Fibroblast of lung (primary cell): ENCODE results near the gene ASNSD1. TPM values are rescaled to one million over a fixed set of nuclear protein-coding genes. Genes with fewer than 3 reads are reported as not detected.
"Not testable (repeated sequence)": the region's sequence is repeated elsewhere in the genome, so short reads cannot be mapped to it uniquely, and the experiment has no call there.

ENCODE experiments used
- DNase-seq, 2 donors: peaks; one replicate each; pipeline versions ENCODE4 v3.0.0 to v3.0.0-alpha.2; 2010; ENCODE audit warnings: low read depth in 2 of 2
- H2AFZ ChIP-seq: 2 replicates; pipeline ENCODE4 v1.5.1; 2012; ENCODE audit warnings: low read length, control low read depth, inconsistent platforms
- H3K27ac ChIP-seq: 2 replicates; pipeline ENCODE4 v1.5.1; 2011; ENCODE audit warnings: low read length, control low read depth; ENCODE audit not compliant: insufficient read depth
- H3K27me3 ChIP-seq: 2 replicates; pipeline ENCODE4 v1.5.1; 2011; ENCODE audit warnings: mild to moderate bottlenecking, low read length; ENCODE audit not compliant: control insufficient read depth, insufficient read depth
- H3K36me3 ChIP-seq: 2 replicates; pipeline ENCODE4 v1.5.1; 2011; ENCODE audit warnings: low read length; ENCODE audit not compliant: control insufficient read depth, insufficient read depth
- H3K4me1 ChIP-seq: 2 replicates; pipeline ENCODE4 v1.5.1; 2011; ENCODE audit warnings: low read length; ENCODE audit not compliant: control insufficient read depth, insufficient read depth; ENCODE audit errors: extremely low read depth
- H3K4me2 ChIP-seq: 2 replicates; pipeline ENCODE4 v1.5.1; 2011; ENCODE audit warnings: low read length, control low read depth; ENCODE audit not compliant: insufficient read depth; ENCODE audit errors: extremely low read depth
- H3K4me3 ChIP-seq, 4 experiments: fragments of 200-600 bp in 1 of 4; sonication (generic) in 1 of 4; replicated peaks in 1 of 4; 2 replicates each; pipeline ENCODE4 v1.5.1; 2011 to 2016; ENCODE audit warnings: low read length in 4 of 4, low read depth in 3 of 4, mild to moderate bottlenecking in 3 of 4, control low read depth in 2 of 4, inconsistent platforms in 1 of 4, mixed read lengths in 1 of 4; ENCODE audit not compliant: insufficient read depth in 1 of 4; ENCODE audit errors: control extremely low read depth in 1 of 4
- H3K79me2 ChIP-seq: 2 replicates; pipeline ENCODE4 v1.5.1; 2012; ENCODE audit warnings: mild to moderate bottlenecking, low read length, inconsistent platforms; ENCODE audit not compliant: control insufficient read depth, insufficient read depth
- H3K9ac ChIP-seq: 2 replicates; pipeline ENCODE4 v1.5.1; 2011; ENCODE audit warnings: mild to moderate bottlenecking, low read length, control low read depth; ENCODE audit not compliant: insufficient read depth
- H3K9me3 ChIP-seq: 2 replicates; pipeline ENCODE4 v1.5.1; 2012; ENCODE audit warnings: low read depth, low read length; ENCODE audit not compliant: control insufficient read depth, insufficient read depth
- H4K20me1 ChIP-seq: 2 replicates; pipeline ENCODE4 v1.5.1; 2011; ENCODE audit warnings: low read length; ENCODE audit not compliant: control insufficient read depth, insufficient read depth; ENCODE audit errors: extremely low read depth
- CTCF ChIP-seq, 2 donors: IDR thresholded peaks in 1 of 2; conservative IDR thresholded peaks in 1 of 2; 1 replicate in 1 of 2; 2 replicates in 1 of 2; pipeline ENCODE4 v1.5.1; 2011 to 2012; ENCODE audit warnings: low read length in 2 of 2, control low read depth in 1 of 2, inconsistent platforms in 1 of 2, low read depth in 1 of 2, mild to moderate bottlenecking in 1 of 2
- EZH2 ChIP-seq: IDR thresholded peaks from 2 replicates; pipeline ENCODE4 v1.5.1; 2012; ENCODE audit warnings: low read length, control low read depth, mild to moderate bottlenecking; ENCODE audit errors: missing control alignments
- polyA plus RNA-seq, 2 donors: library from polyadenylated mRNA; depleted of rRNA in 1 of 2; stranded (reverse) in 1 of 2; unstranded in 1 of 2; fragments of >200 nt; gene quantifications; 2 replicates each; pipeline ENCODE4 v1.2.1, GENCODE V29; 2011 to 2012; ENCODE audit warnings: missing spikeins in 1 of 2
- total RNA-seq: library from RNA; depleted of rRNA; stranded (reverse); fragments of >200 nt; gene quantifications from 2 replicates; pipeline ENCODE4 v1.2.1, GENCODE V29; 2014

The ASNSD1 gene
- total and polyA plus RNA-seq, 2 donors (not counting 1 experiment from before 2014, with no cell fraction given): 63.9 to 70.4 TPM

DNA sequence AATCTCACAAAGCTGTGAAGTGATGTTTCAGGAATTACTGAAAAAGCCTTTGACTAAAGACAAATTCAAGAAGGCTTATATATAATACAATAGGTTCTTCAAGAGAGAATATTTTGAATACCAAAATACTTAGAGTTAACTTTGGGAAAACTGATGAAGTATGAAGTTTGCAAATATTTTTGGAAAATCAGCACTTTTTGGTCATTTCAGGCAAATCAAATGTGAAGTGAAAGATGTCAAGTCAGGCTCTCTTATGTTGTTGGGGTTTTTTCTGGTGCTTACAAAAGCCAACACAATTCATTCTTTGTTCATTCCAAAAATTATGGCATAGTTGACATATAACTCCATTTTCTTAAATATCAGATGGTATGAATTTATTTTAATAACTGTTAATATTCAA, 14.7 kb upstream of the ASNSD1 start:
- no peak overlapping the region for H3K4me3 ChIP-seq
- H3K27me3 ChIP-seq: no peaks in the 10 kb centered on the region
- no peak overlapping the region for H3K4me2 ChIP-seq
- DNase-seq: no peak
- no peaks in the 10 kb centered on the region for H3K36me3 ChIP-seq
- TF ChIP-seq EZH2 (no peak), CTCF (conservative IDR thresholded peaks at IDR 0.05 in 1 of 2, IDR thresholded peaks at IDR 0.05 in 1 of 2; ENCODE audit: low read depth in 1 of 2, low read length in 2 of 2) (no peak)
- no peak overlapping the region for H2AFZ ChIP-seq
- no peak overlapping the region for H3K27ac ChIP-seq
- H4K20me1 ChIP-seq: no peaks in the 10 kb centered on the region
- H3K9ac ChIP-seq: no peak overlapping the region
- peaks cover 5% of the 10 kb centered on the region for H3K4me1 ChIP-seq
- no peaks in the 10 kb centered on the region for H3K79me2 ChIP-seq
- H3K9me3 ChIP-seq: no peaks in the 10 kb centered on the region

- Histone ChIP-seq H3K9me3 (no peaks in the 10 kb centered on the region), H3K9ac (no peak overlapping the region), H3K4me2 (no peak overlapping the region), H3K4me3 (no peak overlapping the region), H3K79me2 (no peaks in the 10 kb centered on the region), H3K36me3 (no peaks in the 10 kb centered on the region), H3K27ac (no peak overlapping the region), H4K20me1 (no peaks in the 10 kb centered on the region), H3K27me3 (no peaks in the 10 kb centered on the region), H2AFZ (no peak overlapping the region), H3K4me1 (peaks cover 5% of the 10 kb centered on the region)
- peak; percentile 30 to 64 for DNase-seq
- TF ChIP-seq CTCF (conservative IDR thresholded peaks at IDR 0.05 in 1 of 2, IDR thresholded peaks at IDR 0.05 in 1 of 2; ENCODE audit: low read depth in 1 of 2, low read length in 2 of 2) (no peak), EZH2 (no peak)
These were observed 12.3 kb upstream of the ASNSD1 start for GRCh38 chr2:189648846-189649509.

- Histone ChIP-seq H2AFZ (no peak overlapping the region), H3K4me3 (no peak overlapping the region), H3K27me3 (no peaks in the 10 kb centered on the region), H3K79me2 (no peaks in the 10 kb centered on the region), H3K4me1 (peaks cover 5% of the 10 kb centered on the region), H3K27ac (no peak overlapping the region), H3K4me2 (no peak overlapping the region), H3K9me3 (no peaks in the 10 kb centered on the region), H3K36me3 (no peaks in the 10 kb centered on the region), H3K9ac (no peak overlapping the region), H4K20me1 (no peaks in the 10 kb centered on the region)
- no peak for DNase-seq
- TF ChIP-seq EZH2 (no peak), CTCF (conservative IDR thresholded peaks at IDR 0.05 in 1 of 2, IDR thresholded peaks at IDR 0.05 in 1 of 2; ENCODE audit: low read depth in 1 of 2, low read length in 2 of 2) (no peak)
These were observed 10.0 kb upstream of the ASNSD1 start for GRCh38 chr2:189651284-189651683.

DNA sequence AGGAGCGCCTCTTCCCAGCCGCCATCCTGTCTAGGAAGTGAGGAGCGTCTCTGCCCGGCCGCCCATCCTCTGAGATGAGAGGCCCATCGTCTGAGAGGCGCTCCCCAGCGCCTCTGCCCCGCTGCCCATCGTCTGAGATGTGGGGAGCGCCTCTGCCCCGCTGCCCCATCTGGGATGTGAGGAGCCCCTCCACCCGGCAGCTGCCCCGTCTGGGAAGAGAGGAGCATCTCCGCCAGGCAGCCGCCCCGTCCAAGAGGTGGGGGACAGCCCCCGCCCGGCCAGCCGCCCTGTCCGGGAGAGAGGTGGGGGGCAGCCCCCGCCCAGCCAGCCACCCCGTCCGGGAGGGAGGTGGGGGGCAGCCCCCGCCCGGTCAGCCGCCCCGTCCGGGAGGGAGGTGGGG, 7.8 kb upstream of the ASNSD1 start:
- not testable (repeated sequence) for H3K4me2 ChIP-seq, H3K79me2 ChIP-seq, H3K27me3 ChIP-seq, H4K20me1 ChIP-seq, H3K4me1 ChIP-seq, H3K9me3 ChIP-seq, H3K27ac ChIP-seq, H2AFZ ChIP-seq, H3K9ac ChIP-seq, H3K36me3 ChIP-seq, H3K4me3 ChIP-seq, DNase-seq
